Measurements from ENCODE around the gene TMEM219.
"Not testable (repeated sequence)": the region's sequence is repeated elsewhere in the genome, so short reads cannot be mapped to it uniquely, and the experiment has no call there.

The TMEM219 gene

GRCh38 chr16:30004424-30004776, 42.5 kb downstream of the TMEM219 start:
- intact Hi-C loops (cut with DNase I): no loop called here
- DNase-seq: no peak

GRCh38 chr16:30004811-30005242, 42.9 kb downstream of the TMEM219 start:
- DNase-seq: no peak
- intact Hi-C loops (cut with DNase I): no loop called here

GRCh38 chr16:30005341-30006094, 43.6 kb downstream of the TMEM219 start:
- peak in 22 of 42 donors; percentile 20 to 68 (median 41) for DNase-seq
- intact Hi-C loops (cut with DNase I): no loop called here

- no peak for DNase-seq
- intact Hi-C loops (cut with DNase I): no loop called here
Observed at GRCh38 chr16:30006095-30006473, 44.2 kb downstream of the TMEM219 start.

- intact Hi-C loops (cut with DNase I): no loop called here
- DNase-seq: no peak
Observed at GRCh38 chr16:30006659-30007377, 44.9 kb downstream of the TMEM219 start.

GRCh38 chr16:30007378-30007895, 45.6 kb downstream of the TMEM219 start:
- DNase-seq: no peak
- intact Hi-C loops (cut with DNase I): no loop called here

GRCh38 chr16:30009085-30009862, 47.4 kb downstream of the TMEM219 start:
- DNase-seq: no peak
- intact Hi-C loops (cut with DNase I): no loop called here

GRCh38 chr16:30009990-30010843, 48.3 kb downstream of the TMEM219 start:
- no peak for DNase-seq
- intact Hi-C loops (cut with DNase I): no loop called here

- DNase-seq: peak in 18 of 42 donors; percentile 29 to 71 (median 44)
- intact Hi-C loops (cut with DNase I): no loop called here
Observed at GRCh38 chr16:30010844-30011713, 49.2 kb downstream of the TMEM219 start, which contains the start of gene DOC2A. DOC2A (minus strand) TSS chr16:30011027; CDS start chr16:30010222, 805 bp downstream.

- intact Hi-C loops (cut with DNase I): no loop called here
- DNase-seq: no peak
Observed at GRCh38 chr16:30011714-30012504, 50.0 kb downstream of the TMEM219 start.

- intact Hi-C loops (cut with DNase I); DNase-seq: not testable (repeated sequence)
Observed at GRCh38 chr16:30012598-30012997, 50.7 kb downstream of the TMEM219 start.

GRCh38 chr16:30015450-30015849, 53.6 kb downstream of the TMEM219 start:
- intact Hi-C loops (cut with DNase I): not testable (repeated sequence)

GRCh38 chr16:30016555-30017276, 54.8 kb downstream of the TMEM219 start:
- no peak for DNase-seq
- intact Hi-C loops (cut with DNase I): no loop called here

More at GRCh38 chr16:30015450-30015849, 53.6 kb downstream of the TMEM219 start:
- DNase-seq: not testable (repeated sequence)

GRCh38 chr16:30017277-30017656, 55.4 kb downstream of the TMEM219 start:
- intact Hi-C loops (cut with DNase I): no loop called here
- no peak for DNase-seq

- DNase-seq; intact Hi-C loops (cut with DNase I): not testable (repeated sequence)
Observed at GRCh38 chr16:30017937-30018336, 56.1 kb downstream of the TMEM219 start.

GRCh38 chr16:30018731-30019158, 56.9 kb downstream of the TMEM219 start:
- DNase-seq: no peak
- intact Hi-C loops (cut with DNase I): no loop called here
